Dermis blood vessel endothelial cell (primary cell): ENCODE data around the gene TEKT2. TPM values are rescaled to one million over a fixed set of nuclear protein-coding genes. Genes with fewer than 3 reads are reported as not detected.

Experiments used
- DNase-seq: peaks from one replicate; pipeline ENCODE4 v3.0.0; 2010
- total RNA-seq: library from RNA; depleted of rRNA; stranded (reverse); fragments of >200 nt; gene quantifications from 2 replicates; pipeline ENCODE4 v1.2.3, GENCODE V29; 2014

TEKT2 gene
- total RNA-seq, 1 donor from 2014 or later, result 0.68 TPM

- DNase-seq, result no peak
These were observed 3.6 kb downstream of the TEKT2 start for GRCh38 chr1:36087233-36088123.

GRCh38 chr1:36088265-36088576 lies 4.3 kb downstream of the TEKT2 start:
- DNase-seq, result no peak

GRCh38 chr1:36088577-36089392 lies 4.9 kb downstream of the TEKT2 start, which contains the start of gene ADPRS:
Gene ADPRS (plus strand): TSS chr1:36088892. CDS start chr1:36088905, 13 bp downstream.
- peak; percentile 95 for DNase-seq

- peak; percentile 69 for DNase-seq
These were observed 5.7 kb downstream of the TEKT2 start for GRCh38 chr1:36089393-36090121.

GRCh38 chr1:36091141-36091540 lies 7.2 kb downstream of the TEKT2 start:
- DNase-seq, result no peak

GRCh38 chr1:36091698-36092097 lies 7.8 kb downstream of the TEKT2 start:
- no peak for DNase-seq

- no peak for DNase-seq
These were observed 8.4 kb downstream of the TEKT2 start for GRCh38 chr1:36092166-36092797.

- no peak for DNase-seq
These were observed 8.9 kb downstream of the TEKT2 start for GRCh38 chr1:36092798-36093185.

GRCh38 chr1:36093226-36093625 lies 9.3 kb downstream of the TEKT2 start:
- DNase-seq, result no peak

- DNase-seq, result no peak
These were observed 10.0 kb downstream of the TEKT2 start for GRCh38 chr1:36093929-36094328.

- no peak for DNase-seq
These were observed 10.7 kb downstream of the TEKT2 start for GRCh38 chr1:36094621-36095061.

- DNase-seq, result peak; percentile 37
These were observed 12.0 kb downstream of the TEKT2 start for GRCh38 chr1:36095760-36096405.

GRCh38 chr1:36096500-36097432 lies 12.9 kb downstream of the TEKT2 start:
- DNase-seq, result peak; percentile 39

- DNase-seq, result no peak
These were observed 14.0 kb downstream of the TEKT2 start for GRCh38 chr1:36097693-36098585.

- no peak for DNase-seq
These were observed 14.9 kb downstream of the TEKT2 start for GRCh38 chr1:36098650-36099365.

GRCh38 chr1:36099681-36100341 lies 15.9 kb downstream of the TEKT2 start:
- peak; percentile 86 for DNase-seq

- no peak for DNase-seq
These were observed 16.5 kb downstream of the TEKT2 start for GRCh38 chr1:36100376-36100775.

- DNase-seq, result no peak
These were observed 17.7 kb downstream of the TEKT2 start for GRCh38 chr1:36101546-36101945.
